AG04450 (cell line): ENCODE measurements around the gene SMIM5. TPM values are rescaled to one million over a fixed set of nuclear protein-coding genes. Genes with fewer than 3 reads are reported as not detected.

ENCODE experiments used
- CTCF ChIA-PET: fragments of 300-600, 350-600 bp; formaldehyde crosslinking; extraction: SDS; loops from one replicate; lab custom pipeline; 2022; ENCODE audit warnings: antibody characterized with exemption, inconsistent platforms; lab: Charles Lee
- POLR2A ChIA-PET: fragments of 350-600 bp; formaldehyde crosslinking; extraction: SDS; loops from one replicate; lab custom pipeline; 2021; ENCODE audit warnings: antibody characterized with exemption, inconsistent platforms; lab: Yijun Ruan, JAX
- DNase-seq: peaks from one replicate; pipeline ENCODE4 v3.0.0-alpha.2; 2011; ENCODE audit warnings: low read depth, low spot score
- H3K27ac ChIP-seq: one replicate; pipeline ENCODE4 v1.5.1; 2012; ENCODE audit warnings: low read depth, low read length, control low read depth
- H3K27me3 ChIP-seq: one replicate; pipeline ENCODE4 v1.6.0; 2012; ENCODE audit warnings: low read length; ENCODE audit not compliant: control insufficient read depth, insufficient read depth
- H3K4me3 ChIP-seq: 2 replicates; pipeline ENCODE4 v1.5.1; 2011; ENCODE audit warnings: mild to moderate bottlenecking, low read depth, low read length, control low read depth
- H3K9me3 ChIP-seq: 2 replicates; pipeline ENCODE4 v1.5.1; 2012; ENCODE audit warnings: low read length; ENCODE audit not compliant: control insufficient read depth, insufficient read depth
- CTCF ChIP-seq: IDR thresholded peaks from 2 replicates; pipeline ENCODE4 v1.5.1; 2011; ENCODE audit warnings: low read depth, low read length, control low read depth, inconsistent platforms
- polyA plus RNA-seq: library from polyadenylated mRNA; depleted of rRNA; stranded (reverse); fragments of >200 nt; gene quantifications from 2 replicates; pipeline ENCODE4 v1.2.3, GENCODE V29; 2011

SMIM5 gene
- polyA plus RNA-seq, 1 experiment, result not detected

GRCh38 chr17:75589012-75589918 lies 44.0 kb upstream of the SMIM5 start:
- Histone ChIP-seq H3K4me3 (peak overlapping the region; percentile 66), H3K27me3 (peaks cover 31% of the 10 kb centered on the region), H3K27ac (no peak overlapping the region), H3K9me3 (peaks cover 4% of the 10 kb centered on the region)
- ChIA-PET POLR2A (no interaction called here), CTCF (interaction anchor here (1.1 to 1.3 kb wide), 2 partner anchors 44 to 73 kb away, joined by 3 to 5 read pairs; partner anchors contain the start of genes SMIM5 and TSEN54)
- TF ChIP-seq CTCF, result peak; percentile 21; the same call in 1 of the 2 replicates
- peak; percentile 48 for DNase-seq

GRCh38 chr17:75589919-75590303 lies 43.3 kb upstream of the SMIM5 start:
- ChIA-PET CTCF (interaction anchor here (0.7 to 1.1 kb wide), 3 partner anchors 11 to 160 kb away, joined by 3 to 5 read pairs (median 4); no protein-coding TSS in a partner anchor), POLR2A (interaction anchor here (0.5 kb wide), 1 partner anchor 57 kb away, joined by 4 read pairs; no protein-coding TSS in a partner anchor)
- peaks cover 4% of the 10 kb centered on the region for H3K9me3 ChIP-seq
- TF ChIP-seq CTCF, result no peak
- peaks cover 29% of the 10 kb centered on the region for H3K27me3 ChIP-seq
- DNase-seq, result no peak
- H3K27ac ChIP-seq, result no peak overlapping the region
- peak overlapping the region; percentile 66; the same call in 1 of the 2 replicates for H3K4me3 ChIP-seq

DNA sequence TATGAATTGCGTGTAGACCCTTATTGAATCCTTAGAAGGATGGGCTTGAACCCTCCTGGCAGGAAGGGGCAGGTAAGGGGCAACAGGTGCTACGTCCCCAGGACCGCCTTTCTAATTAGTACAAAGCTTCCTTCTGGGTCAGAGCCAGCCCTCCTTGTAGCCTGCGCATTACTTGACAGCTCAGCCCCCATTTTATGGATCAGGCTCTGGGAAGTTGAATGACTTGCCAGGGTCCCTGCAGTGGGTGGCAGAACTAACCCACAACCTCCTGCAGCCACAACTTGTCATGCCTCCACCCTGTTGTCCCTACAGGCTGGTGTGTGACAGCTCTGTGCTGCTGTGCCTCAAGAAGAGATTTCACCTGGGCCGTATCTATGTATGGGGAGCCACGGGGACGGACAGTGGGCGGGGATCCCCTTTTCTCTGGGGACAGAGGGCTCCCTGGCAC lies 42.9 kb upstream of the SMIM5 start:
- Histone ChIP-seq H3K9me3 (peaks cover 4% of the 10 kb centered on the region), H3K27ac (no peak overlapping the region), H3K4me3 (no peak overlapping the region), H3K27me3 (peaks cover 33% of the 10 kb centered on the region)
- POLR2A ChIA-PET, result interaction anchor here (0.5 kb wide), 1 partner anchor 57 kb away, joined by 4 read pairs; no protein-coding TSS in a partner anchor
- no peak for DNase-seq
- no peak for TF ChIP-seq CTCF
- CTCF ChIA-PET, result interaction anchor here (0.7 to 1.1 kb wide), 3 partner anchors 11 to 160 kb away, joined by 3 to 5 read pairs (median 4); no protein-coding TSS in a partner anchor

GRCh38 chr17:75590849-75591721 lies 42.1 kb upstream of the SMIM5 start:
- POLR2A ChIA-PET, result no interaction called here
- no peak overlapping the region for H3K4me3 ChIP-seq
- H3K9me3 ChIP-seq, result peaks cover 4% of the 10 kb centered on the region; the same call in 1 of the 2 replicates
- DNase-seq, result no peak
- no peak for TF ChIP-seq CTCF
- H3K27ac ChIP-seq, result no peak overlapping the region
- peaks cover 40% of the 10 kb centered on the region for H3K27me3 ChIP-seq
- CTCF ChIA-PET, result interaction anchor here (1.0 to 1.1 kb wide), 3 partner anchors 10 to 159 kb away, joined by 3 to 5 read pairs (median 4); partner anchors contain the start of gene SMIM5
